Subcutaneous abdominal adipose tissue (tissue), 5 donors: ENCODE data around the gene COL4A1.
A peak's percentile ranks its signal among the peaks of the same experiment; 100 is the strongest.

Experiments
- H3K27ac ChIP-seq: one replicate; pipeline ENCODE4 v1.7.0; 2013; ENCODE audit warnings: low read depth, mild to moderate bottlenecking, inconsistent platforms, low read length, moderate library complexity
- H3K27me3 ChIP-seq, 5 donors: one replicate each; pipeline ENCODE4 v1.7.0; 2013; ENCODE audit warnings: low read length in 5 of 5, inconsistent platforms in 1 of 5; ENCODE audit not compliant: control insufficient read depth in 5 of 5, insufficient read depth in 4 of 5
- H3K36me3 ChIP-seq, 5 donors: one replicate each; pipeline ENCODE4 v1.7.0; 2013; ENCODE audit warnings: low read length in 5 of 5; ENCODE audit not compliant: control insufficient read depth in 5 of 5, insufficient read depth in 5 of 5
- H3K4me1 ChIP-seq, 5 donors: one replicate each; pipeline ENCODE4 v1.7.0; 2013; ENCODE audit warnings: low read length in 5 of 5, mild to moderate bottlenecking in 3 of 5, moderate library complexity in 1 of 5; ENCODE audit not compliant: control insufficient read depth in 5 of 5, insufficient read depth in 5 of 5
- H3K4me3 ChIP-seq, 5 donors: one replicate each; pipeline ENCODE4 v1.7.0; 2013; ENCODE audit warnings: low read length in 5 of 5, low read depth in 1 of 5
- H3K9ac ChIP-seq, 5 donors: one replicate each; pipeline ENCODE4 v1.7.0; 2013; ENCODE audit warnings: low read length in 5 of 5, mild to moderate bottlenecking in 4 of 5, moderate library complexity in 3 of 5
- H3K9me3 ChIP-seq, 5 donors: one replicate each; pipeline ENCODE4 v1.7.0; 2013; ENCODE audit warnings: low read length in 5 of 5; ENCODE audit not compliant: control insufficient read depth in 5 of 5
- donor health status: healthy.
- donor health status: healthy.
- donor health status: healthy.
- donor health status: healthy.
- donor health status: healthy.

COL4A1 gene

GRCh38 chr13:110259651-110260050, 47.3 kb downstream of the COL4A1 start:
- Histone ChIP-seq H3K4me1 (peaks cover 8 to 65% (median 60%) of the 10 kb centered on the region in 5 donors), H3K36me3 (peaks cover 0 to 5% (median under 1%) of the 10 kb centered on the region in 5 donors), H3K27ac (peak overlapping the region; percentile 80), H3K9ac (peak overlapping the region in 1 of 5 donors; percentile 6), H3K27me3 (no peaks in the 10 kb centered on the region), H3K4me3 (no peak overlapping the region), H3K9me3 (no peaks in the 10 kb centered on the region)

GRCh38 chr13:110258876-110259631, 47.9 kb downstream of the COL4A1 start:
- peak overlapping the region; percentile 80 for H3K27ac ChIP-seq

GRCh38 chr13:110257408-110257807, 49.5 kb downstream of the COL4A1 start:
- Histone ChIP-seq H3K4me3 (no peak overlapping the region), H3K4me1 (peaks cover 0 to 45% (median 43%) of the 10 kb centered on the region in 5 donors), H3K27ac (peak overlapping the region; percentile 80), H3K9me3 (no peaks in the 10 kb centered on the region), H3K9ac (no peak overlapping the region), H3K36me3 (peaks cover 0 to 5% (median 0%) of the 10 kb centered on the region in 5 donors), H3K27me3 (no peaks in the 10 kb centered on the region)

More at GRCh38 chr13:110258876-110259631, 47.9 kb downstream of the COL4A1 start:
- Histone ChIP-seq H3K9me3 (no peaks in the 10 kb centered on the region), H3K36me3 (peaks cover 0 to 5% (median 0%) of the 10 kb centered on the region in 5 donors), H3K4me1 (peaks cover 6 to 59% (median 55%) of the 10 kb centered on the region in 5 donors), H3K27me3 (no peaks in the 10 kb centered on the region), H3K4me3 (no peak overlapping the region), H3K9ac (no peak overlapping the region)

GRCh38 chr13:110256126-110256905, 50.6 kb downstream of the COL4A1 start:
- Histone ChIP-seq H3K9me3 (no peaks in the 10 kb centered on the region), H3K4me1 (peaks cover 3 to 39% (median 38%) of the 10 kb centered on the region in 5 donors), H3K9ac (no peak overlapping the region), H3K27ac (peak overlapping the region; percentile 80), H3K36me3 (peaks cover 0 to 9% (median 4%) of the 10 kb centered on the region in 5 donors), H3K4me3 (no peak overlapping the region), H3K27me3 (no peaks in the 10 kb centered on the region)

GRCh38 chr13:110254751-110255553, 52.0 kb downstream of the COL4A1 start:
- Histone ChIP-seq H3K4me1 (peaks cover 15 to 47% (median 41%) of the 10 kb centered on the region in 5 donors), H3K27ac (peak overlapping the region; percentile 80), H3K9me3 (no peaks in the 10 kb centered on the region), H3K27me3 (no peaks in the 10 kb centered on the region), H3K9ac (peak overlapping the region in 1 of 5 donors; percentile 9), H3K4me3 (no peak overlapping the region), H3K36me3 (peaks cover 0 to 17% (median 5%) of the 10 kb centered on the region in 5 donors)

- peaks cover 0 to 21% (median 5%) of the 10 kb centered on the region in 5 donors for H3K36me3 ChIP-seq
- H3K4me3 ChIP-seq, result no peak overlapping the region
- H3K9ac ChIP-seq, result no peak overlapping the region
- H3K4me1 ChIP-seq, result peaks cover 17 to 50% (median 40%) of the 10 kb centered on the region in 5 donors
- H3K9me3 ChIP-seq, result no peaks in the 10 kb centered on the region
- peak overlapping the region; percentile 80 for H3K27ac ChIP-seq
- H3K27me3 ChIP-seq, result no peaks in the 10 kb centered on the region
These were observed 52.7 kb downstream of the COL4A1 start for GRCh38 chr13:110254151-110254679.

GRCh38 chr13:110251193-110251819, 55.7 kb downstream of the COL4A1 start:
- Histone ChIP-seq H3K9ac (peak overlapping the region in 4 of 5 donors; percentile 20 to 64 (median 62)), H3K9me3 (no peaks in the 10 kb centered on the region), H3K27ac (peak overlapping the region; percentile 97), H3K4me1 (peaks cover 25 to 63% (median 54%) of the 10 kb centered on the region in 5 donors), H3K36me3 (peaks cover 0 to 32% (median 4%) of the 10 kb centered on the region in 5 donors), H3K4me3 (no peak overlapping the region), H3K27me3 (no peaks in the 10 kb centered on the region)

- H3K4me1 ChIP-seq, result peaks cover 25 to 65% (median 59%) of the 10 kb centered on the region in 5 donors
- H3K27me3 ChIP-seq, result no peaks in the 10 kb centered on the region
- H3K4me3 ChIP-seq, result no peak overlapping the region
- H3K27ac ChIP-seq, result peak overlapping the region; percentile 97
- H3K36me3 ChIP-seq, result peaks cover 0 to 32% (median 2%) of the 10 kb centered on the region in 5 donors
- peak overlapping the region in 4 of 5 donors; percentile 19 to 64 (median 60) for H3K9ac ChIP-seq
- H3K9me3 ChIP-seq, result no peaks in the 10 kb centered on the region
These were observed 56.6 kb downstream of the COL4A1 start for GRCh38 chr13:110250258-110250891.
